Cortex of kidney (tissue), 1 donor: ENCODE results near the gene ARHGAP42.
"Not testable (repeated sequence)": the region's sequence is repeated elsewhere in the genome, so short reads cannot be mapped to it uniquely, and the experiment has no call there.

Source experiments
- DNase-seq: peaks from one replicate; lab custom pipeline; 2025; lab: John Stamatoyannopoulos, UW

Gene ARHGAP42

DNA sequence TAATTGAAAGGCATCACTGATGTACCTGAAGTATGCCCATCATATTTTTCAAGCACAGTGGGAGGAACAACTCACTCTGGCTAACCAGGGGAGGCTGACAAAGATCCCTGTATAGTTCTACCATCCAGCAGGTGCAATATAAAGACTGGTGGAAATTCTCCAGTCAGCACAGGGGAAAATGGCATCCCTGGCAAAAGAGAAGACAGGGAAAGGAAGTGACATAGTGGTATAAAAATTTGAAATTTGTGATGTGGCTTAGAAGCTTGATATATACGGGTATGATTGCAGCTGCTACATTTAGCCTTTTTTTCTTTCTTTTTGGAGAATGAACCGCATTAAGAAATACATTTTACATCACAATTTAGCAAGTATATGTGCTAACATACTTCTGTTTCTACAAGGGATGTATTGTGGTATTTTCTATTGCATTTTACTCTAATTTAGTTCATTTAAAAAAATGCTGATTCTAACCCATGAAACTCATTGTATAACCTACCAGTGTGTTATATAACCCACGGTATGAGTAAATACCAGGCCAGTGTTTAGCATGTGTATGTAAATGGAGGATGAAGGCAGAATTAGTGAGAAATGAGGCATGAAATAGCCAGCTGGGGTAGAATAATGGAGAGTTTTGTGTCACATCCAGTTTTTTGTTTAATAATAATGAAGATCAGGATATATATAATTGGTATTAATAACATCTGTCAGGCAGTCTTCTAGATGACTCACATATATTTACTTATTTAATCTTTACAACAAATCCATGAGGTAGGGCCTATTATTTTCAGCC is 186.1 kb downstream of the ARHGAP42 start:
- no peak for DNase-seq

DNA sequence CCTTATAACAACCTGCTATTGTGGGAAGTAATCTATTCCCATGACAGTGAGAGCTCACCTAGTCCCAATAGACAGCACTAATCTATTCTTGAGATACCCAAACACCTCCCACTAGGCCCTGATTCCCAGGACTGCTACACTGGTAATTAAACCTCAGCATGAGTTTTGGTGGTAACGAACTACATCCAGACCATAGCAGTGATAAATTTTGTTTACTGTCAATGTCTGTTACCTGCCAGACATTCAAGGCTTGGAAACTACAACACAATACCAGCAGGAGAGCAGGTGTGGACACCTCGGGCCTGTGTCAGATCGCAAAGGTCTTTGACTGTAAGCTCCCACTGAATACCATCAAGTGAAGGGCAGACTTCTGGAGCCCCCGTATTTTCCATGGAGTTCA is 187.1 kb downstream of the ARHGAP42 start:
- DNase-seq = no peak

DNA sequence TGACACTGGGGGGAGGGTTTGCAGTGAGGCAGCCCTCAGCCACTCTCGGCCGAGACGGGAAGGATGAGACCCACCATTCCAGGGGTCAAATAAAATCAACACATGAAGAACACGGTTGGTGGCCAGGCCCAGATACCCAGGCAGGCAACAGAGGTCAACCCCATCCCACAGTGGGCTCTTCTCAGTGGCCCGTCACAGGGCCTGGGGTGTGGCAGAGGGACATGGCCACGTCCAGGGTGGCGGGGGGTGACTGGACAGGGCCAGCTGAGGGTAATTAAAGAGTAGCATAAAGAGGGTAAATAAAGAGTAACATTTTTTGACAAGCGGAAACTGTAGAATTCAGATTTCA is 188.4 kb downstream of the ARHGAP42 start:
- DNase-seq = no peak

DNA sequence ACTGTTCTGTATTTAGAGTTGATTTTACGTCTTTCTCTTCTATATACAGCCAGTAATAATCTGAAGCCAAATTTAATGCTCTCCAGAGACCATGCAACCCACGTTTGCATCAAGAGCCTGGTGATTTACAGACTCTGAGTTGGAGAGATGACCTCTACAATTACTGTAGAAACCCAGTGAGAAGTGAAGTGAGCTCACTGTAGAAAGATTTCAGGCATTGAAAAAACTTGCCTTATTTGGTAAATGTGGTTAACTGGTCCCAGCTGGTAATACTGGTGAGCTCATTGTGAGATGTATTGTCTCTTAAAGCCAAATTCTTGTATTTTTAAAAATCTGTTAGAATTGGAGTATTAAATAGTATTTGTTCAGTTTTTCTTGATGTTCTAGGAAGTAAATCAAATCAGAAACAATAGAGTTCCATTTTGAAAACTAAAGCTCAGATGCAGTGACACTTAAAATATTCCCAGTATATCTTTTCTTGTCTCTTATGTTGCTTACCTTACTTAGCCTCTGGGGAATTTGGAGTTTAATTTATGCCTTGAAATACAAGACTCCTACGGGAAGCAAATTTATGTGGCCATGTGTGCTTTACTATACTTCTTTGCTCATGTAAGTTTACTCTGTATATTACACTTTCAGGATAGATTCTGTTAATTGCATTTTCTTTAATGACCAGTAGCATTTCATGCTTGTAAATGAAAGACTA is 189.9 kb downstream of the ARHGAP42 start:
- no peak for DNase-seq

DNA sequence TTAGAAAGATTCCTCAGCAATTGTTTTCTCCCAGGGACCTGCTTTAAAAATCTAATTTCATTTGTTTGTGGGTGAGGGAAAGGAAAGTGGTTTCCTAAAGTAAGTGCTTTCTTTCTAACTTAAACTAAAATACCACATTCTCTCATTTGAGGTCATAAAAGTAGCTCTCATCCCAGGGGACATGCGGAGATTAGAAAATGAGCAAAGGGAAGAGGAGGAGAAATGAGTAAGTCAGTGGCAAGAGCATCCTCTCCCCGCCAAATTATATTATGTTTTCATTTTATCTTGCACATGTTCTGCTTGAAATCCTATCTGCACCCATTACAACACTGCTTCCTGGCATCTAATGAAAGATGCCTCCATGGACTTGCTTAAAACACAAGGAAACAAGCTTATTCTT is 191.4 kb downstream of the ARHGAP42 start:
- DNase-seq = no peak

DNA sequence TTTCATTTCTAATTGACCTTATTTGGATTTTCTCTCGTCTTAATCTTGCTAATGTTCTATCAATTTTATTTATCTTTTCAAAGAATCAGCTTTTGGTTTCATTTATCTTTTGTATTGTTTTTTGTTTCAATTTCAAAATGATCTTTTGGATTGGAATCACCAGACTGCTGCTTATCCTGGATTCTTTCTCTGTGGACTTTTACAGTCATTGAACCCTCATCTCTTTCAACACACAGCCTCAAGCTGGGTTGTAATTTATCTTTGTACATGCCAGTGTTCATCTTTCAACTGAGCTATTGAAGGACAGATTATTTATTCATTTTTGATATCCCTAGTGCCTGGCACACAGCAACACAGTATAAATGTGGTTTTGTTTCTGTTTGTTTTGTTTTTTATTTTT is 195.9 kb downstream of the ARHGAP42 start:
- DNase-seq = no peak

DNA sequence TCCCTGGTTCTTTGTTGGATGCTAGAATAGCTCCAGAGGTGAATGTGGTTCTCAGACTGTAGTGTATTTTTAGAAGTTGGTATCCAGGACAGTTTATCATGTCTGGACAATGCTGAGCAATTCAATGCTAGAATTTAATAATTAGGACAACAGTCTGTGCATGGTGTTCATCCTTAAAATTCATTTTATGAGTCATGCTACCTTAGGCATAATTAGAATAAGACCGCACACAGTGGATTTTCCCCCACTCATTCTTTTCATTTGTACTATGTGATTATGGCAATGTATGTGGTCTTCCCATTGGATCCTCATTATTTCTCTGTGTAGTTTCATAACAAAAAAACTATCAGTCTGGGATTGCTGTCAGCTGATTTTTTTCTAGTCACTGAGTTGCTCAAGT is 196.7 kb downstream of the ARHGAP42 start:
- DNase-seq = no peak

DNA sequence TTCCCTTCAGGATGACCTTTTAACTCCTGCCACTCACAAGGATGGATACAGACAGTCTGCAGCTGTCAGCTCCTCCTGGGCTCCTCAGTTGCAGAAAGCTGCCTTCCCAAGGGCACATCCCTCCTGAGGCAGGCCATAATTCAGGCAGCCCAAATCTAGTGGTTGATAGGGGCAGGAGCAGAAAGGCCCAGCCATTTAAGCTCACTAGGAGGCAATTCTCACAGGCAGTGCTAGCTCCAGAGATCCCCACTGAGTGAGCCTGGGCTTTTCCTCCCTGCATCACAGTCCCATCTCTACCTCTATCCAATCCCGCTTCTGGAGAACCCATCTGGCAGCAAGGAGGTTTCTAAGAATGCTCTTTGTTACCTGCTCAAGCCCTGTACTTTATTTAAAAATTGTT is 200.6 kb downstream of the ARHGAP42 start:
- DNase-seq = no peak

DNA sequence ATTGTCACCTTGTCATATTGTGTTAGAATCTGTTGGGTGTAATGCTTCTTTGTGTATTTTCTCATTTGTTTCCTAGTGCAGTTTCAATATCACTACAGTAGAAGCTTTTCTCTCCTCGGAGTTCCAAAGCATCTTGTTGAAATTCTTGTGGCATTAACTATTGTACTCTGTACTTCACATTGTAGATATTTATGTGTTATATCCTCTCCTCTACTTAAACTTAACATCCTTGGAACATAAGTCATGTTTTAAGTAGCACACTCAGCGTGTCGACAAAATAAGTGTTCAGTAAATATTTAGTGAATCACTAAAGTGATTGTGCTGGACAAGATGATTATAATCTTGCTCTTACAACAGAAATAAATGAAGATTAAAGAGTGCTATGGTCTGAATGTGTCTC is 201.7 kb downstream of the ARHGAP42 start:
- no peak for DNase-seq

DNA sequence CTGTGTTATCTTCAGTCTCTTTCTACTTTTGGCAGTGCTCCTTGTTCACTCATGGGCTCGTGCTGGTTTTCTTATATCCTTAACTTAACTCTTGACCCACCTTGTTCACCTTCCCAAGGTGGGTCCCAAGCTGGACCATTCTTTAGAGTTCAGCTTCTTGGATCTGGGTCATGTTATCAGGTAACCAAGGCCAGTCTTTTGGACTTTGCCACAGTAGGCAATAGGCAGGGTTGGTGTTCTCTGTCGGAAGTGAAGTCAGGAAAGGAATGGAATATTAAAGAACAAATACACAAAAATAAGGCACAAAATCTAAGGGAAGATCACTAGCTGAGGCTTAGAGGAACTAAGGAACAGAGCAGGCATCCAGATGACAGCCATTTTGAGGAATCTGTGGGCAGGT is 202.7 kb downstream of the ARHGAP42 start:
- DNase-seq = no peak

DNA sequence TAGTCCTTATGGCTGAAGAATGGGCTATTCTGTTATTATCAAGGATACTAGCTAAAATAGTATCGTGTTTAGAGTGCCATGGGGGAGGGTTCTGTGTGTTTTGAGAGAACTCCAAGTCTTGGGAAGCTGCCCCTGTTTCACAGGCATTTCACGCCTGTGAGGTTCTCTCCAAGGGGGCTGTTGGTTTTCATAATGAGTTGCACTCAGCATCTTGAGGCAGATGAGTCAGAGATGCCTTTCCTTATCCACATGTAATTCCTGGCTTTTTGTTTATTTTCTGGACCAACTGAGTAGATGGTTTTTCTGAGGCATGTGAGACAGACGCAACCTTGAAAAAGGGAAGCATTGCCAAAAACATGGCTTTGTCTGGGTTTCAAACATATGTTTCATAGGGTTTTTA is 203.7 kb downstream of the ARHGAP42 start:
- DNase-seq = no peak

DNA sequence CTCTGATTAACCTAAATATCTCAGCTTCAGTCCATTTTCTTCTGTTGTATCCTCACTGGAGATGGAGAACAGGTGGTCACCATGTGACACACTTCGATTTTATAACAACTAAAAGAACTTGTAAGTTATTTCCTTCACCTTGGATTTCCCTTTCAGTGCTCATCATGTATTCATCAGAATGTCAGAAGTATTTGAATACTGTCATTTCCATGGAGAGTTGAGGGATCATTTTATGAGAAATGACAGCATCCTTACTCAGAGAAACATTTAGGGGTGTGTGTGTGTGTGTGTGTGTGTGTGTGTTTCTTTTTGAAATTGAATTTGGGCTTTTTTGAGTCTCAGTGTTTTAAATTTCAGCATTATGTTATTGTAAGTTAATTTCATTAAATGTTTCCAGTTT is 205.8 kb downstream of the ARHGAP42 start:
- no peak for DNase-seq

DNA sequence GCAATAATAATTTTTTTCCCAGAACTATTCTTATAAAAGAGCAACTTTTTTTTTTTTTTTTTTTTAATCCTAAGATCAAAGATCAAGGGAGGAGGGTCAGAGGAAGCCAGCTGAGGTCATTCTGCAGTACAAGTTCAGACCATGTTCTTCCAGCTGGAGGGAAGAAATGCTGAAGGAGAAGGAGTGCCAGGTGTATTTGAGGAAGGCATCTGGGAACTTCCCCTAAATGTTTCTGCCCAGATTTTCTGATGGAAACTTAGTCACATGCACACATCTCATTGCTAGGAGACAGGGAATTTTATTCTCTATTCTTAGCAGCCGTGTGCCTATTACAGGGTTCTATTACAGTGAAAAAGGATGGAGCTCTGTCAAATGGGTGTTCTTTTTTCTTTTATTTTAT is 208.4 kb downstream of the ARHGAP42 start:
- no peak for DNase-seq

DNA sequence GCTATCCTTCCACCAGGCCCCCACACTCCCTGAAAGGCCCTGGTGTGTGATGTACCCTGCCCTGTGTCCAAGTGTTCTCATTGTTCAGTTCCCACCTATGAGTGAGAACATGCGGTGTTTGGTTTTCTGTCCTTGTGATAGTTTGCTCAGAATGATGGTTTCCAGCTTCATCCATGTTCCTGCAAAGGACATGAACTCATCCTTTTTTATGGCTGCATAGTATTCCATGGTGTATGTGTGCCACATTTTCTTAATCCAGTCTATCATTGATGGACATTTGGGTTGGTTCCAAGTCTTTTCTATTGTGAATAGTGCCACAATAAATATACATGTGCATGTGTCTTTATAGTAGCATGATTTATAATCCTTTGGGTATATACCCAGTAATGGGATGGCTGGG is 208.9 kb downstream of the ARHGAP42 start:
- DNase-seq = not testable (repeated sequence)

DNA sequence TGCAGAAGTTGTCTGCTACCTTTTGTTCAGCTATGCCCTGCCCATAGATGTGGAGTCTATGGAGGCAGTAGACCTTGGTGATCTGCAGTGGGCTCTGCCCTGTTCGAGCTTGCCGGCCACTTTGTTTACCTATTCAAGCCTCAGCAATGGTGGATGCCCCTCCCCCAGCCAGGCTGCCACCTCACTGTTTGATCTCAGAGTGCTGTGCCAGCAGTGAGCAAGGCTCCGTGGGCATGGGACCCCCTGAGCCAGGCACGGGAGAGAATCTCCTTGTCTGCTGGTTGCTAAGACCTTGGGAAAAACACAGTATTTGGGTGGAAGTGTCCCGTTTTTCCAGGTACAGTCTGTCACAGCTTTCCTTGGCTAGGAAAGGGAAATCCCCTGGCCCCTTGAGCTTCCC is 214.4 kb downstream of the ARHGAP42 start:
- DNase-seq = not testable (repeated sequence)

DNA sequence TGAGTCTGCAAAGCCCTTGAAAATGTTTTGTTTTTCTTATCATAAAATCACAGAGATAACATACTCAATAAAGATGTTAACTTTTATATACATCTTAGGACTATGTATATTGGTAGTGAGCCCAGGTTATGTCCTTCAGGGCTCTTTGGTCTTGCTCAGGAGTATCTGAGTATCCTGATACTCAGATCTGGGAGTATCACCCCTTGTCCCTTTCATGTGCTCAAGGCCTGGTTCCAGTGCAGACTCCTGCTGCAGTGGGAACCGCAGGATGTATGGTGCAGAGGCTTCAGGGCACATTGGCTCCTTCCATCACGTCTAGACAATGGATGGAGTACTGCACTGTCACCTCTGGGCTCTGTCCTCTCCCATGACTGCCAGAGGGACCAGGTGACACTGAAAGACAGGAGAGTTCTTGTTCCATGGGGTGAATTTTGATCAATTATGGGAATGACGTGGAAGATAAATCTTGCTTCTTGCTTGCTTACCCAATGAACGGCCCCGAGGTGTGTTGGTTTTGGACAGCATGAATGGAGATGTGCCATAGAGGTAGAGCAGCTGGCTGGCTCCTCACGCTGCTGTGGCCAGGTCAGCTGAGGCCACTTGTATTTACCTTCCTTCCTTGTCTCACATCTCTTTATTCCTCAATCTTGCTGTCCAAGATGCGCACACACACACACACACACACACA is 215.5 kb downstream of the ARHGAP42 start:
- no peak for DNase-seq

DNA sequence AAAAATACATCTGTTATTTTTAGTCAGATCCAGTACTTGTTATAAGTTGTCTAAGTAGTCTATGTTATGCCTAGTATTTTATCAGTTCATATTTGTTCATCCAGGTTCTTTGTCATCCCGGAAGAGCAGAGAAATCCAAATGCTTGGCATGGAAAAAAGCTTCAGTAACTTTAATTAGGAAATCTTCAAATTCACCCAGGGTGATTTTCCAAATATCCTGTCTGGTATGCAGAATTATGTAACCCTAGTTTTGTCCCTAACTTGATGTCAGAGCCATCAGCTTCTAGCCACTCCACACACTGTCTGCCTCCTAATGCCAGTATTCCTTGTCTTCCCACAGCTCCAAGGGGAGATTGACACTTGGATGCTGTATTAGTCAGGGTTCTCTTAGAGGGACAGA is 216.2 kb downstream of the ARHGAP42 start:
- DNase-seq = no peak

DNA sequence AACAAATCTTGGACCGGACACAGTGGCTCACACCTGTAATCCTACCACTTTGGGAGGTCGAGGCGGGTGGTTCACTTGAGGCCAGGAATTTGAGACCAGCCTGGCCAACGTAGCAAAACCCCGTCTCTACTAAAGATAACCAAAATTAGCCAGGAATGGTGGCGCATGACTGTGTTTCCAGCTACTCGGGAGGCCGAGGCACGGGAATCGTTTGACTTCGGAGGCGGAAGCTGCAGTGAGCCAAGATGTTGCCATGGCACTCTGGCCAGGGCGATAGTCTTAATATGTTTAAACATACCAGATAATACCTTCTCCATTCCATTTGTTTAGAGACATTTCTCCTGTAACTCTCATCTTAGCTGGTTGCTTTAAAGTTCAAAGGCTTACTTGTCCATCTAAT is 218.6 kb downstream of the ARHGAP42 start:
- DNase-seq = no peak

DNA sequence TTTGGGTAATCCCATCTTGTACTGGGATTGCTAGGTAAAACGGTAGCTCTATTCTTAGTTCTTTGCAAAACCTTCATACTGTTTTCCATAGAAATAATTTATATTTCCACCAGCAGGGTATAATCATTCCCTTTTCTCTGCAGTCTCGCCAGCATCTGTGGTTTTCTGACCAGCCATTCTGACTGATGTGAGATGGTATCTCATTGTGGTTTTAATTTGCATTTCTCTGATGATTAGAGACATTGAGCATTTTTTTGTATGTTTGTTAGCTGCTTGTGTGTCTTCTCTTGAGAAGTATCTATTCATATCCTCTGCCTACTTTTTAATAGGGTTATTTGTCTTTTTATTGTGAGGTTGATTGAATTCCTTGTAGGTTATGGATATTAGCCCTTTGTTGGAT is 221.7 kb downstream of the ARHGAP42 start:
- no peak for DNase-seq

DNA sequence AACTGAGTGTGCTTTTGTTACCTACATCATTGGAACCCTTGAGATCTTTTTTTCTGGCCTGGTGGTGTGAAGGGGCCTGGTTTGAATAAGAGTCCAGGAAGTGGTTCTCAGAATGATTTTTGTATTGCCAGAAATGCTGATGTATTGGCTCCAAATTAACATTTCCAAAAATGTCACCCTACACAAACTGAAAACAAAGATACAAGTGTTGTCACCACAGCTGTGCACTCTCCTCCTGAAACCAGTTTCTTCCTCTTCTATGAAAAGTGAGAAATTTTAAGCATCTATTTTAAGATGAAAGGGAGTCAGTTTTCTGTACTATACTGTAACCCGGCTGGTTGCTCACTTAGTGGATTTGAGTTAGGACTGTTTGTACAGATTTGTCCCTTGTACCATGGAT is 223.7 kb downstream of the ARHGAP42 start:
- no peak for DNase-seq

DNA sequence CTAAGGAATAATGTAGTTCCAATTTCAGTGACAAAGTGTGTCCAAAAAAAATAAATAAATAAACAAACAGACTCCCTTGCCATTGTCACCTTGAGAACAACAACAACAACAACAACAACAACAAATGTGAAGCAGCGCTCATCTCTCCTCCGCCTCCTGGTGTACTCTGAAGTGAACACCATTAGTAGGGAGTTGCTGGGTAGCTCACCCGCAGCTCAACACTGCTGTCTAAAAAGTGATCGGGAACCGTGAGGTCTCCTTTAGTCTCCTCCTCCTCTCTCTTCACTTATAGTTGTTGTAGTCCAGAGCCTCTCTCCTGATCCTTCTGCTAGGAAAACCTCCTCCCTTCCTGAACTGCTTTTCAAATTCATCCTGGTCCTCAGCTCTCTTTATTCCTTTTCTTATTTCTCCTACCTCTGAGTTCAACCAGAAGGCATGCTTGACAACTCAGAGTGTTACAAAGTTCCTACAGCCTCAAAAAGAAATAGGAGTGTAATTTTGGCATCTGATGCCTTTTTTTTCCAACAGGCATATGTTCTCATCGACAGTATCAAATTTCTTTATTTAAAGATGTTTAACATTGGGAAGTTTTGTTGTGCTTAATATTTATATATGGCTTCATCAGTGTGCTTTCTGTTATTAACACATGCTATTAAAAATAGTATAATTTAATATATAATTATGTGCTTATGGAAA is 227.5 kb downstream of the ARHGAP42 start:
- DNase-seq = no peak
